RWPE1 (cell line): ENCODE results near the gene LRRC47.
A peak's percentile ranks its signal among the peaks of the same experiment; 100 is the strongest.

Experiments used
- CTCF ChIA-PET: fragments of 350-600 bp; sonication (Branson Sonifier 250); formaldehyde crosslinking; extraction: SDS; loops from one replicate; lab custom pipeline; 2021; lab: Yijun Ruan, JAX
- POLR2A ChIA-PET: fragments of 400-600 bp; formaldehyde crosslinking; extraction: SDS; loops from one replicate; lab custom pipeline; 2020; ENCODE audit warnings: antibody characterized with exemption; ENCODE audit not compliant: low non-redundant PET; lab: Yijun Ruan, JAX
- DNase-seq: peaks from one replicate; pipeline ENCODE4 v3.0.0; 2012; ENCODE audit warnings: low spot score
- H3K27ac ChIP-seq: fragments of 450-650 bp; 2 replicates; pipeline ENCODE4 v1.5.1; 2017
- CTCF ChIP-seq: fragments of 450-650 bp; conservative IDR thresholded peaks from 2 replicates; pipeline ENCODE4 v1.5.1; 2017; ENCODE audit warnings: low read depth, mild to moderate bottlenecking

The LRRC47 gene

GRCh38 chr1:3774276-3774945 is 21.9 kb downstream of the LRRC47 start:
- ChIA-PET POLR2A (no interaction called here), CTCF (no interaction called here)
- no peak for TF ChIP-seq CTCF
- DNase-seq: no peak
- H3K27ac ChIP-seq: no peak overlapping the region; the same call in 1 of the 2 replicates

GRCh38 chr1:3773572-3774275 is 22.6 kb downstream of the LRRC47 start:
- ChIA-PET POLR2A (no interaction called here), CTCF (no interaction called here)
- no peak for TF ChIP-seq CTCF
- no peak for DNase-seq
- peak overlapping the region; percentile 42 for H3K27ac ChIP-seq

- H3K27ac ChIP-seq: peak within 1 kb of the TSS; percentile 42
- no peak for TF ChIP-seq CTCF
- ChIA-PET POLR2A (no interaction called here), CTCF (no interaction called here)
- no peak for DNase-seq
Measured at GRCh38 chr1:3772715-3773571, 23.4 kb downstream of the LRRC47 start, which contains the start of gene SMIM1. Gene SMIM1 (plus strand): TSS chr1:3772749. CDS start chr1:3775374, 2,625 bp downstream.

- TF ChIP-seq CTCF: no peak
- DNase-seq: peak; percentile 95
- ChIA-PET CTCF (no interaction called here), POLR2A (no interaction called here)
- peak overlapping the region; percentile 42; the same call in 1 of the 2 replicates for H3K27ac ChIP-seq
Measured at GRCh38 chr1:3772027-3772714, 24.1 kb downstream of the LRRC47 start.

DNA sequence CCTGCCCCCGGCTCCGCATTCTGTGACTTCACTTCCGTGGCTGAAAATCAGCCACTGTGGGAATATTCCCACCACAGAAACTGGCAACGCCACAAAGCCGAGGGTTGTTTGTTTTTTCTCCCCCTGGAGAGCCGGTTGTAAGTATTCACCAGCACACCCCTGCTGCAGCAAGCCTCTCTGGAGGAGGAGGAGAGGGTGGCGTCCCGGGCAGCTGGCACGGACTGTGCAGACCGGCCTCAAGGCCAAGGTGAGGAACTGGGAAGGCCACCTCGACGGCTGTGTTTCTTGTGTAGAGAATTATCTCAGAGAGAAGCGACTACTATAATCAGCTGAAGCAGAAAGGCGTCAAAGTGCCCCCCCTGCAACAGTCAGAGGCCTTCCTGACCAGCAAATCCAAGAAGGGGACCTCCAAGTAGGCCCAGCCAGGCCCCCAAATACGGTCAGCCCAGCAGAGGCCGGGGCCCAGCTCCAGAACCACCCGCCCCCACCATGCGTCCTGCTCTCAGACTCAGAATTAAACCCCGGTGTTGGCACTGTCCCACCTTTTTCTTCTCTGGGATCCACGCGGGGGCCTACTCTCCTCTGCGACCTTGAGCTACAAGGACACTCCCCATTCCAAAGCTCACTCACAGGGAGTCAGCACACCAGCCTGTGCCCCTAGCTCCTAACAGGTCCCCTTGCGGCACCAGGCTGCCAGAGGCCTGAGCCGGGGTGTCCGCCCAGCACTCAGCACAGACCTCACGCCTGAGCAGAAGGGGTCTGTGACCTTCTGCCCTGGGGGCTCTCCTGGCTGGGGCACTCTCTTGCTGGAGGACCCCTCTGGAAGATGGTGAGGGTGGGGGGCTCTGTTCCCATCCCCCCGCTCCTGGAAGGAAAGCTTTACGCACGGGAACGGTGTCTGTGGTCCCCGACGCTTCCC is 24.9 kb downstream of the LRRC47 start:
- ChIA-PET POLR2A (no interaction called here), CTCF (no interaction called here)
- no peak overlapping the region for H3K27ac ChIP-seq
- DNase-seq: no peak
- no peak for TF ChIP-seq CTCF
